ENCODE results near the gene WDR11. TPM values are rescaled to one million over a fixed set of nuclear protein-coding genes. Genes with fewer than 3 reads are reported as not detected.

WDR11 gene
- total RNA-seq, 1 donor from 2014 or later = 60.8 TPM

DNA sequence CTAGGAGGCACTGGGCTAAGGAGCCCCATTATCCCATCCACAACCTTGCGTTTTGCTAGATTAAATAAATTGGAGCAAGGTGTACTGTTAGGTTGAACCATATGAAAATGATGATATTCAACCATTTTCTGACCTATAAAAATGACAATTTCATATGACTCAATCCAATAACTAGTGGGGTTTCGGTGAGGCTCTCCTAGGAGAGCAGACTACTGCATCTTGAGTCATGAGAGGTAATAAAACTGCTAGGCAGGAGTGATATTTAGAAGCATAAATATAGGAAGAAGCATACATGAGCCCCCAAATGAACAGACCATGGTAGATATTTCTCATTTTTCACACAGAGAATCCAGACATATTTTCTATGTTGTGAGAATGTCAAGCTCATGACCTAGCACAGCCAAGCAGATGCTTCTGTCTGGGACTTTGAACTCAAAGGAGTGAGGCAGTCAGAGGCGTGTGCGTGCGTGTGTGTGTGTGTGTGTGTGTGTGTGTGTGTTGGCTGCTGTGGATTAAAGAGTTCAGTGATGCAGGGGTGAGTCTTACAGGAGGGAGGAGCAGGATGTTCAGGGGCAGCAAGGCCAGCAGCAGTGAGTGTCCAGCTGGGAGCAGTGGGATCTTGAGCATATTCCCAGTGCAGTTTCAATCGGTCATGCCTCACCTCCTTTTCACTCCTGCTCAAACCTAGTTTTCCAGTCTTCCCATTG, 17.8 kb upstream of the WDR11 start:
- DNase-seq (ENCODE audit: low read depth) = no peak
- Histone ChIP-seq H3K36me3 (ENCODE audit: control insufficient read depth, insufficient read depth, low read length) (no peaks in the 10 kb centered on the region), H3K27me3 (ENCODE audit: control insufficient read depth, insufficient read depth, low read length) (no peaks in the 10 kb centered on the region)

GRCh38 chr10:120835603-120836002, 15.6 kb upstream of the WDR11 start:
- Histone ChIP-seq H3K27me3 (ENCODE audit: control insufficient read depth, insufficient read depth, low read length) (no peaks in the 10 kb centered on the region), H3K36me3 (ENCODE audit: control insufficient read depth, insufficient read depth, low read length) (no peaks in the 10 kb centered on the region), H3K4me3 (ENCODE audit: low read depth, low read length) (no peak overlapping the region)
- no peak for DNase-seq (ENCODE audit: low read depth)
- FAIRE-seq = no peak
- TF ChIP-seq, protein P1, sequence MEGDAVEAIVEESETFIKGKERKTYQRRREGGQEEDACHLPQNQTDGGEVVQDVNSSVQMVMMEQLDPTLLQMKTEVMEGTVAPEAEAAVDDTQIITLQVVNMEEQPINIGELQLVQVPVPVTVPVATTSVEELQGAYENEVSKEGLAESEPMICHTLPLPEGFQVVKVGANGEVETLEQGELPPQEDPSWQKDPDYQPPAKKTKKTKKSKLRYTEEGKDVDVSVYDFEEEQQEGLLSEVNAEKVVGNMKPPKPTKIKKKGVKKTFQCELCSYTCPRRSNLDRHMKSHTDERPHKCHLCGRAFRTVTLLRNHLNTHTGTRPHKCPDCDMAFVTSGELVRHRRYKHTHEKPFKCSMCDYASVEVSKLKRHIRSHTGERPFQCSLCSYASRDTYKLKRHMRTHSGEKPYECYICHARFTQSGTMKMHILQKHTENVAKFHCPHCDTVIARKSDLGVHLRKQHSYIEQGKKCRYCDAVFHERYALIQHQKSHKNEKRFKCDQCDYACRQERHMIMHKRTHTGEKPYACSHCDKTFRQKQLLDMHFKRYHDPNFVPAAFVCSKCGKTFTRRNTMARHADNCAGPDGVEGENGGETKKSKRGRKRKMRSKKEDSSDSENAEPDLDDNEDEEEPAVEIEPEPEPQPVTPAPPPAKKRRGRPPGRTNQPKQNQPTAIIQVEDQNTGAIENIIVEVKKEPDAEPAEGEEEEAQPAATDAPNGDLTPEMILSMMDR (IDR thresholded peaks at IDR 0.05; ENCODE audit: insufficient read depth, low read length, severe bottlenecking) = no peak

More for the DNA sequence above, 17.8 kb upstream of the WDR11 start:
- no peak for FAIRE-seq
- TF ChIP-seq, protein P1 (IDR thresholded peaks at IDR 0.05; ENCODE audit: insufficient read depth, low read length, severe bottlenecking) = no peak
- no peak overlapping the region for H3K4me3 ChIP-seq (ENCODE audit: low read depth, low read length)

GRCh38 chr10:120838941-120839340, 12.2 kb upstream of the WDR11 start:
- DNase-seq (ENCODE audit: low read depth) = no peak
- Histone ChIP-seq H3K27me3 (ENCODE audit: control insufficient read depth, insufficient read depth, low read length) (no peaks in the 10 kb centered on the region), H3K36me3 (ENCODE audit: control insufficient read depth, insufficient read depth, low read length) (no peaks in the 10 kb centered on the region), H3K4me3 (ENCODE audit: low read depth, low read length) (no peak overlapping the region)
- no peak for FAIRE-seq
- TF ChIP-seq, protein P1 (IDR thresholded peaks at IDR 0.05; ENCODE audit: insufficient read depth, low read length, severe bottlenecking) = no peak

DNA sequence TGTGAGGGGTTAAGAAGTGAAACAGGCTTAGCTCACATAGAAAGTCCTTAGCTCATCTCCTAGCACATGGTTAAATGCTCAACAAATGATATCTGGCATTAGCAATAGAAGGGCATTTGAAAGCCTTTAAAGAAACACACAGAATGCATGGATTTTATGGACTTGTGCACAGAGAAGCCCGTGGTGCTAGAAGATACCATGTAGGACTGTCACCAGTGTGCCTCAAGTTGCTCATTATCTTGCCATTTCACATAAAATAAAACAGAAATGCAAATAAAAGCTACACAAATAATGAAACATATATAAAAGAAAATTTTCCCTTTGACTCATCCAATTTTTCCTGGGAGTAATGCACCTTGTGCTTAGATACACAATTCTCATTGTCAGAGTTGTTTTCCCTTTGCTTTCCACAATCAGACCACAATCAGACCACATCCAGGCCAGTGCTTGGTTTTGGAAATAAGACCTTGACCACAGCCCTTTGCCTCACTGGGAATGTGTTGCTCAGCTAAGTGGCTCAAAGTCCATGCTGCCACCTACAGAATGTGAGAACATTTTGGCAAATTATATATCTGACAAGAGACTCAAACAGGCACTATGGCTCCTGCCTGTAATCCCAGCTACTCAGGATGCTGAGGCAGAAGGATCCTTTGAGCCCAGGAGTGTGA, 9.5 kb upstream of the WDR11 start:
- DNase-seq (ENCODE audit: low read depth) = no peak
- H3K36me3 ChIP-seq (ENCODE audit: control insufficient read depth, insufficient read depth, low read length) = no peaks in the 10 kb centered on the region
- TF ChIP-seq, protein P1 (IDR thresholded peaks at IDR 0.05; ENCODE audit: insufficient read depth, low read length, severe bottlenecking) = no peak
- H3K4me3 ChIP-seq (ENCODE audit: low read depth, low read length) = no peak overlapping the region
- FAIRE-seq = no peak
- no peaks in the 10 kb centered on the region for H3K27me3 ChIP-seq (ENCODE audit: control insufficient read depth, insufficient read depth, low read length)

DNA sequence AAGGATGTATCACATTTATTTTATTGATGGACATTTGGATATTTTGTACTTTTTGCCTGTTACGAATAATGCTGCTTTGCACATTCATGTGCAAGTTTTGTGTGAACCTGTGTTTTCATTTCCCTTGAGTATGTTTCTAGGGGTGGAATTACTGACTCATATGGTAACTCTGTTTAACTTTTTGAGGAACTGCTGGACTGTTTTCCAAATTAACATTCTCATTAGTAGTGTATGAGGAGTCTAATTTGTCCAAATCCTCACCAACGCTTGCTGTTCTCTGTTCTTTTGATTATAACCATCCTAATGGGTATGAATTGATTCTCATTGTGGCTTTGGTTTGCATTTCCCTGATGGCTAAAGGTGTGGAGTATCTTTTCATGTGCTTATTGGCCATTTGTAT, 3.2 kb downstream of the WDR11 start:
- DNase-seq (ENCODE audit: low read depth) (no peak), FAIRE-seq (no peak)
- H3K36me3 ChIP-seq (ENCODE audit: control insufficient read depth, insufficient read depth, low read length) = no peaks in the 10 kb centered on the region

More for the DNA sequence above, 3.2 kb downstream of the WDR11 start:
- Histone ChIP-seq H3K4me3 (ENCODE audit: low read depth, low read length) (no peak overlapping the region), H3K27me3 (ENCODE audit: control insufficient read depth, insufficient read depth, low read length) (no peaks in the 10 kb centered on the region)
- TF ChIP-seq, protein P1 (IDR thresholded peaks at IDR 0.05; ENCODE audit: insufficient read depth, low read length, severe bottlenecking) = no peak

Measured in bronchial epithelial cell (primary cell).